HepG2 (cell line): Measurements from ENCODE around the gene BIVM. TPM values are rescaled to one million over a fixed set of nuclear protein-coding genes. Genes with fewer than 3 reads are reported as not detected.

Experiments
- ARID2 ChIP-seq: sonication (generic); formaldehyde crosslinking; IDR thresholded peaks from 2 replicates; pipeline ENCODE4 v1.8.1; 2022; ENCODE audit warnings: mild to moderate bottlenecking, missing genetic modification reagents, borderline replicate concordance
- CBX1 ChIP-seq: IDR thresholded peaks from one replicate; pipeline ENCODE4 v1.6.1; 2016; ENCODE audit warnings: antibody characterized with exemption, low read depth
- CREM ChIP-seq, 2 experiments: sonication (generic) in 1 of 2; formaldehyde crosslinking in 1 of 2; IDR thresholded peaks; 2 replicates each; pipeline versions ENCODE4 v1.4.0 to v1.6.1; 2016 to 2020; ENCODE audit warnings: antibody characterized with exemption in 1 of 2, mild to moderate bottlenecking in 1 of 2, missing genetic modification reagents in 1 of 2
- EEA1 ChIP-seq: sonication (generic); formaldehyde crosslinking; IDR thresholded peaks from 2 replicates; pipeline ENCODE4 v1.5.1; 2020; ENCODE audit warnings: mild to moderate bottlenecking, missing genetic modification reagents, borderline replicate concordance
- HOXA9 ChIP-seq: sonication (generic); formaldehyde crosslinking; IDR thresholded peaks from 2 replicates; pipeline ENCODE4 v1.8.1; 2022; ENCODE audit warnings: missing genetic modification reagents, mild to moderate bottlenecking, moderate library complexity, borderline replicate concordance
- MAZ ChIP-seq, 2 experiments: sonication (generic) in 1 of 2; formaldehyde crosslinking in 1 of 2; IDR thresholded peaks; 2 replicates each; pipeline versions ENCODE4 v1.5.0 to v1.6.1; 2012 to 2020; ENCODE audit warnings: low read depth in 2 of 2, mild to moderate bottlenecking in 2 of 2, borderline replicate concordance in 1 of 2, improper control_type of control experiment in 1 of 2, low read length in 1 of 2, missing genetic modification reagents in 1 of 2, moderate library complexity in 1 of 2
- PAF1 ChIP-seq: IDR thresholded peaks from 2 replicates; pipeline ENCODE4 v1.6.1; 2016; ENCODE audit warnings: missing genetic modification reagents, missing compliant biosample characterization
- SOX13 ChIP-seq, 3 experiments: fragments of 450-650 bp in 1 of 3; sonication (generic) in 1 of 3; formaldehyde crosslinking in 1 of 3; IDR thresholded peaks in 2 of 3; conservative IDR thresholded peaks in 1 of 3; 2 replicates each; pipeline versions ENCODE4 v1.5.0 to v1.6.1; 2016 to 2020; ENCODE audit warnings: antibody characterized with exemption in 1 of 3, mild to moderate bottlenecking in 1 of 3, missing compliant biosample characterization in 1 of 3, missing genetic modification reagents in 1 of 3, moderate library complexity in 1 of 3
- TARDBP ChIP-seq: sonication (generic); formaldehyde crosslinking; IDR thresholded peaks from 2 replicates; pipeline ENCODE4 v1.8.0; 2022; ENCODE audit warnings: mild to moderate bottlenecking, missing genetic modification reagents
- THAP11 ChIP-seq: IDR thresholded peaks from 2 replicates; pipeline ENCODE4 v1.6.1; 2016; ENCODE audit warnings: missing biosample characterization, missing genetic modification reagents
- ZC3H13 ChIP-seq: sonication (generic); formaldehyde crosslinking; IDR thresholded peaks from 2 replicates; pipeline ENCODE4 v1.8.1; 2023; ENCODE audit warnings: mild to moderate bottlenecking, missing genetic modification reagents, moderate library complexity
- ZFP90 ChIP-seq: sonication (generic); formaldehyde crosslinking; IDR thresholded peaks from 2 replicates; pipeline ENCODE4 v1.8.0; 2022; ENCODE audit warnings: missing genetic modification reagents, mild to moderate bottlenecking, inconsistent platforms, borderline replicate concordance
- ZNF142 ChIP-seq: sonication (generic); formaldehyde crosslinking; IDR thresholded peaks from 2 replicates; pipeline ENCODE4 v1.4.0; 2020; ENCODE audit warnings: missing genetic modification reagents
- ZNF414 ChIP-seq: sonication (generic); formaldehyde crosslinking; IDR thresholded peaks from 2 replicates; pipeline ENCODE4 v1.5.0; 2020; ENCODE audit warnings: missing genetic modification reagents
- ZNF431 ChIP-seq: sonication (generic); formaldehyde crosslinking; IDR thresholded peaks from 2 replicates; pipeline ENCODE4 v1.9.0; 2022; ENCODE audit warnings: missing genetic modification reagents, low read depth, mild to moderate bottlenecking, borderline replicate concordance
- ZNF446 ChIP-seq: sonication (generic); formaldehyde crosslinking; IDR thresholded peaks from 2 replicates; pipeline ENCODE4 v1.5.0; 2020; ENCODE audit warnings: mild to moderate bottlenecking, missing genetic modification reagents
- ZNF782 ChIP-seq: sonication (generic); formaldehyde crosslinking; IDR thresholded peaks from 2 replicates; pipeline ENCODE4 v1.4.0; 2020; ENCODE audit warnings: missing genetic modification reagents, mild to moderate bottlenecking, borderline replicate concordance
- ZNF841 ChIP-seq: sonication (generic); formaldehyde crosslinking; IDR thresholded peaks from 2 replicates; pipeline ENCODE4 v1.8.1; 2023; ENCODE audit warnings: missing genetic modification reagents, borderline replicate concordance
- polyA plus RNA-seq, 8 experiments: library from polyadenylated mRNA; depleted of rRNA in 3 of 8; stranded (reverse) in 7 of 8; unstranded in 1 of 8; fragments of >200 nt; fragmentation: Illumina TruSeq in 4 of 8; extraction: Trizol in 4 of 8; gene quantifications; 2 replicates each; pipeline versions ENCODE4 v1.2.1 to v1.2.3, GENCODE V29; 2011 to 2016; ENCODE audit warnings: low read depth in 4 of 8, missing spikeins in 1 of 8, mixed read lengths in 1 of 8; ENCODE audit not compliant: insufficient read depth in 1 of 8
- total RNA-seq, 5 experiments: library from RNA; depleted of rRNA; stranded (reverse); fragments of >200 nt; fragmentation: Illumina TruSeq; extraction: Trizol; gene quantifications; 2 replicates each; pipeline ENCODE4 v1.2.3, GENCODE V29; 2016; ENCODE audit warnings: low read depth in 1 of 5

BIVM gene
- total and polyA plus RNA-seq, 2 of the 13 experiments (the other 11 are each of a cell fraction or from before 2014, with no cell fraction given) = 10.4 to 15.8 TPM

DNA sequence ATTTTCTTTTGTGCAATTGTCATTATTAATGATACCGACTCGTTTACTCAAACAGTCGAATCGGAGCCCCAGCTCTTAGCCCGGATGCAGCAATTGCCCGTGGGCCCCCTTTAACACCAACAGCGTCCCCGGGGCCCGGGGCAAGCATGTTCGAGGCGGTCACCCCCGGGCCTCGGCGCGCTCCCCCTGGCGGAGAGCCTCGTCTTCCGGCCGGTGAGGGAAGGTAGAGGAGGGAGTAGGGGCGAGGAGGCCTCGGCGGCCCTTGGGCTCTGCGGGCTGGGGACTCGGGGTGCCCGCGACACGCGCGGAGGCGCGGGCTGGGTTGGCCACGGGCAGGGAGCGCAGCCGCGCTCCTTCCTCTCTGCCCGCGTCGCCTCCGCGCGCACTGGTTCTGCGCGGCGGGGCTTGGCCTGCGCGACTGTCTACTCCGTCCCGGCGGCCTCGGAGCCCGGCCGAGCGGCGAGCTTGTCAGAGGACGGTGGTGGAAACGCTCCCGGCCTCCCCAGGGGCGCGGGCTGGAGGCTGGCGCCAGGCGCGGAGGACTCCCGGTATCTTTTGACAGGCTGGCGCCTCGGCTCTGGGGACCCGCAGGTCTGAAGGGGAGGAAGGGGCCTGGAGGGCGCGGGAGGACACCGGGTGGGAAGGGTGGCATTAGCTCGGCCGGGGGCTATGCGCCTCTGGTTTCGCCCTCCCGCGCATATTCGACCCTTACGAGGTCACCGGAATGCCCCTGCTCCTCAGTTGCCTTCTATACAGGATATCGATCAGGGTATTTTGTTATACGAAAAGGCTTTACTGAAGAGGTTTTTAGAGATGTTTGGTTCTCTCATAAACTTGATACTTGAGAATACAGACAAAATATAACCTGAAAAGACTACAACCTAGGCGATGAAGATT, 1.5 kb downstream of the BIVM start (continued):
- TF ChIP-seq ZNF446 (CRISPR knock-in tag) = peak; percentile 93
- peak; percentile 76 for TF ChIP-seq ZC3H13 (CRISPR knock-in tag)
- TF ChIP-seq HOXA9 = peak; percentile 18; the same call in 1 of the 2 replicates
- TF ChIP-seq ZNF841 (CRISPR knock-in tag) = no peak
- TF ChIP-seq ARID2 (CRISPR knock-in tag) = 0 out of 2 replicates have a peak, but pooled peaks have one; percentile 68
- TF ChIP-seq THAP11 (CRISPR knock-in tag) = peak; percentile 91
- no peak for TF ChIP-seq PAF1 (CRISPR knock-in tag)
- peak; percentile 96 for TF ChIP-seq ZNF142 (CRISPR knock-in tag)
- TF ChIP-seq CBX1 = peak; percentile 23
- peak; percentile 46; the same call in 1 of the 2 replicates for TF ChIP-seq ZNF782
- TF ChIP-seq ZNF414 (CRISPR knock-in tag) = peak; percentile 50; the same call in 1 of the 2 replicates
- TF ChIP-seq TARDBP (CRISPR knock-in tag) = 0 out of 2 replicates have a peak, but pooled peaks have one; percentile 53
- TF ChIP-seq MAZ (IDR thresholded peaks at IDR 0.05; ENCODE audit: borderline replicate concordance, low read depth, low read length) = peak; percentile 77
- TF ChIP-seq MAZ (CRISPR knock-in tag; IDR thresholded peaks at IDR 0.05; ENCODE audit: low read depth) = peak; percentile 76
- TF ChIP-seq CREM (IDR thresholded peaks at IDR 0.05) = no peak
- TF ChIP-seq CREM (CRISPR knock-in tag; IDR thresholded peaks at IDR 0.05) = no peak
- no peak for TF ChIP-seq SOX13 (IDR thresholded peaks at IDR 0.05)
- peak in 1 of 2 experiments; percentile 5; a peak in 1 of 4 replicates for TF ChIP-seq SOX13 (CRISPR knock-in tag; conservative IDR thresholded peaks at IDR 0.05 in 1 of 2, IDR thresholded peaks at IDR 0.05 in 1 of 2)
- no peak for TF ChIP-seq EEA1
- no peak for TF ChIP-seq ZNF431 (CRISPR knock-in tag)
- TF ChIP-seq ZFP90 (CRISPR knock-in tag) = peak; percentile 59; the same call in 1 of the 2 replicates
